Hepatocyte (in vitro differentiated cells): ENCODE data around the gene BUD13. TPM values are rescaled to one million over a fixed set of nuclear protein-coding genes. Genes with fewer than 3 reads are reported as not detected.

ENCODE experiments used
- DNase-seq: peaks from one replicate; pipeline ENCODE4 v3.0.0-alpha.2; 2016; ENCODE audit warnings: low spot score
- H2AFZ ChIP-seq: fragments of 200-600 bp; sonication (generic); 2 replicates; pipeline ENCODE4 v1.6.0; 2016; ENCODE audit warnings: antibody characterized with exemption, mild to moderate bottlenecking
- H3K27ac ChIP-seq: fragments of 200-600 bp; sonication (generic); 2 replicates; pipeline ENCODE4 v1.5.1; 2016; ENCODE audit warnings: mild to moderate bottlenecking
- H3K27me3 ChIP-seq: fragments of 200-600 bp; sonication (generic); 2 replicates; pipeline ENCODE4 v1.6.1; 2016
- H3K36me3 ChIP-seq: fragments of 200-600 bp; sonication (generic); replicated peaks from 2 replicates; pipeline ENCODE4 v1.5.1; 2016; ENCODE audit warnings: low read depth; ENCODE audit not compliant: insufficient read depth
- H3K4me1 ChIP-seq: fragments of 200-600 bp; sonication (generic); 2 replicates; pipeline ENCODE4 v1.5.1; 2016; ENCODE audit warnings: mild to moderate bottlenecking, moderate library complexity; ENCODE audit not compliant: insufficient read depth
- H3K4me2 ChIP-seq: fragments of 200-600 bp; sonication (generic); 2 replicates; pipeline ENCODE4 v1.6.0; 2016
- H3K4me3 ChIP-seq: fragments of 200-600 bp; sonication (generic); 2 replicates; pipeline ENCODE4 v1.5.1; 2016; ENCODE audit warnings: mild to moderate bottlenecking
- H3K79me2 ChIP-seq: fragments of 200-600 bp; sonication (generic); 2 replicates; pipeline ENCODE4 v1.6.0; 2017; ENCODE audit warnings: mild to moderate bottlenecking
- H3K9me2 ChIP-seq: fragments of 200-600 bp; sonication (generic); replicated peaks from 2 replicates; pipeline ENCODE4 v1.6.0; 2017; ENCODE audit warnings: mild to moderate bottlenecking; ENCODE audit not compliant: insufficient read depth
- H3K9me3 ChIP-seq: fragments of 200-600 bp; sonication (generic); 2 replicates; pipeline ENCODE4 v1.5.1; 2016; ENCODE audit warnings: low read depth, mild to moderate bottlenecking
- H4K20me1 ChIP-seq: fragments of 200-600 bp; sonication (generic); 2 replicates; pipeline ENCODE4 v1.6.0; 2016; ENCODE audit warnings: mild to moderate bottlenecking; ENCODE audit not compliant: insufficient read depth, poor library complexity, severe bottlenecking
- CTCF ChIP-seq: fragments of 200-600 bp; sonication (generic); IDR thresholded peaks from 2 replicates; pipeline ENCODE4 v1.5.1; 2016; ENCODE audit warnings: antibody characterized with exemption, mild to moderate bottlenecking; ENCODE audit not compliant: poor library complexity
- EZH2 ChIP-seq: fragments of 200-600 bp; sonication (generic); IDR thresholded peaks from 2 replicates; pipeline ENCODE4 v1.6.1; 2016; ENCODE audit warnings: antibody characterized with exemption, mild to moderate bottlenecking, borderline replicate concordance
- EZH2phosphoT487 ChIP-seq: fragments of 200-600 bp; sonication (generic); IDR thresholded peaks from one replicate; pipeline ENCODE4 v1.6.1; 2018; ENCODE audit warnings: antibody characterized with exemption, mild to moderate bottlenecking, low read depth, moderate library complexity; ENCODE audit not compliant: unreplicated experiment, severe bottlenecking
- WGBS: methylation state at CpG from one replicate; pipeline ENCODE4 v1.1.6; 2016; ENCODE audit warnings: low lambda C conversion rate; ENCODE audit errors: missing lambda C conversion rate; 5-methylcytosine and 5-hydroxymethylcytosine counted together
- polyA plus RNA-seq: library from polyadenylated mRNA; unstranded; fragments of >200 nt; fragmentation: Nextera tagmentation; extraction: Ambion mirVana; gene quantifications from 2 replicates; pipeline ENCODE4 v1.2.1, GENCODE V29; 2016
- total RNA-seq: library from RNA; depleted of rRNA; stranded (reverse); fragments of >200 nt; gene quantifications from 2 replicates; pipeline ENCODE4 v1.2.3, GENCODE V29; 2014

Gene BUD13
- total and polyA plus RNA-seq, 2 experiments from 2014 or later, result 11.1 to 12.6 TPM

DNA sequence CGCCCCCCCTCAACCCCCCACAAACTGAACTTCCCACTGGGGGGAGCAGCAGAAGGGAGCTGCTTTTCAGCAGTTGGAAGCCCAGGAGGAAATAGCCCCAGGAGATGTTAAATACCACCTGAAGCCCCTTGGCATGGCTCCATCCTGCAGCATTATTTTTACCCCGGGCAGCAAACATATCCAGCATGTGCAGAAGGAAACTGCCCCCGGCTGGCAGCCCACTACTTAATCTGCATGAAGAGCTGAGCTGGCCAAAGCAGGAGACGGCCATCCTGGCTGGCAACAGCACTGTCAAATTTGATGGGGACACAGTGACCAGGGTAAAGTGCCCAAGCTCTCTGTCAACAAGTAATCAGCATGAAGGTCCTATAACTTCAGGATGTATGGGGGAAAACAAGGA lies 32.0 kb downstream of the BUD13 start:
- Histone ChIP-seq H3K4me2 (no peak overlapping the region), H3K27me3 (no peaks in the 10 kb centered on the region), H3K79me2 (no peaks in the 10 kb centered on the region), H3K9me3 (no peaks in the 10 kb centered on the region), H3K27ac (no peak overlapping the region), H3K36me3 (no peaks in the 10 kb centered on the region), H2AFZ (no peak overlapping the region), H3K4me1 (no peaks in the 10 kb centered on the region), H3K9me2 (no peaks in the 10 kb centered on the region), H4K20me1 (no peaks in the 10 kb centered on the region), H3K4me3 (no peak overlapping the region)
- WGBS, result 70% methylated on average over 4 of the region's 4 CpGs
- no peak for DNase-seq
- TF ChIP-seq EZH2phosphoT487, result no peak
- no peak for TF ChIP-seq EZH2
- TF ChIP-seq CTCF, result no peak

DNA sequence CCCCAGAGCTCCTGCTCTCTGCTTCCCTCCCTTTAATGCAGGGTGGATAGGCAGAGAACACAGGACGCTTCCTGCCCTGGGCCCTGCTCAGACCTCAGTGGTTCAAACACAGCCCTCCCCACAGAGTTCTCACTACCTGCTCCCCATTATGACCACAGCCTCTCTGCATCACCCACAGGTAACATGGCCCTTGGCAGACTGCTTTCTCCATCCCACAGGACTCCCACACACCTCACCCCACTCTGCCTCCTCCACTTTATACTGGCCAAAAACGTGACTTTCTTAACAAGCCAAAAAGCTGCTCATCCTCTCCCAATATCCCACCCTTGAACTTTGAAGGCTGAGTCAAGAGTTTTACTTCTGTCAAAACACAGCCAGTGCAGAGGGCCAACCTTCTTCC lies 33.8 kb downstream of the BUD13 start:
- Histone ChIP-seq H2AFZ (no peak overlapping the region), H3K27me3 (no peaks in the 10 kb centered on the region), H3K9me3 (no peaks in the 10 kb centered on the region), H3K4me2 (no peak overlapping the region), H3K36me3 (no peaks in the 10 kb centered on the region), H3K9me2 (no peaks in the 10 kb centered on the region), H3K27ac (no peak overlapping the region), H3K4me1 (no peaks in the 10 kb centered on the region), H3K4me3 (no peak overlapping the region), H4K20me1 (no peaks in the 10 kb centered on the region), H3K79me2 (no peaks in the 10 kb centered on the region)
- TF ChIP-seq CTCF (no peak), EZH2 (no peak), EZH2phosphoT487 (no peak)
- no peak for DNase-seq
- 87% methylated on average over 2 of the region's 2 CpGs for WGBS

- Histone ChIP-seq H2AFZ (no peak overlapping the region), H3K9me3 (no peaks in the 10 kb centered on the region), H3K4me2 (no peak overlapping the region), H3K4me1 (no peaks in the 10 kb centered on the region), H3K36me3 (no peaks in the 10 kb centered on the region), H3K4me3 (no peak overlapping the region), H4K20me1 (no peaks in the 10 kb centered on the region), H3K9me2 (no peaks in the 10 kb centered on the region), H3K79me2 (no peaks in the 10 kb centered on the region), H3K27ac (no peak overlapping the region), H3K27me3 (no peaks in the 10 kb centered on the region)
- no peak for DNase-seq
- TF ChIP-seq EZH2, result no peak
- no peak for TF ChIP-seq EZH2phosphoT487
- no peak for TF ChIP-seq CTCF
- WGBS, result 97% methylated on average over 3 of the region's 3 CpGs
Measured at GRCh38 chr11:116736763-116737162, 36.0 kb downstream of the BUD13 start.
